GM12878 (cell line): Measurements from ENCODE around the gene THOC6. TPM values are rescaled to one million over a fixed set of nuclear protein-coding genes. Genes with fewer than 3 reads are reported as not detected.

Experiments
- ATAC-seq: fragments of 200-7000 bp; cut with Tn5 transposase; 3 replicates; pipeline ENCODE4 v1.9.1; 2020; ENCODE audit warnings: mild to moderate bottlenecking, moderate library complexity
- BruUV-seq: library from RNA; stranded (reverse); fragments of 400-500 nt; replicated peaks from 2 replicates; lab custom pipeline; 2021; lab: Mats Ljungman, UMichigan
- CTCF ChIA-PET: fragments of 300-600 bp; sonication (Branson Sonifier 250); formaldehyde crosslinking; extraction: SDS; loops from one replicate; lab custom pipeline; 2021; ENCODE audit warnings: inconsistent platforms; lab: Yijun Ruan, JAX
- POLR2A ChIA-PET: fragments of 350-600 bp; formaldehyde crosslinking; extraction: SDS; loops from one replicate; lab custom pipeline; 2021; ENCODE audit warnings: inconsistent platforms; lab: Charles Lee
- RAD21 ChIA-PET: fragments of 300-600 bp; sonication (Branson Sonifier 250); formaldehyde crosslinking; loops from one replicate; lab custom pipeline; 2023; ENCODE audit warnings: antibody characterized with exemption; ENCODE audit not compliant: unreplicated experiment; lab: Charles Lee
- SMC1A ChIA-PET: fragments of 300-600 bp; sonication (Branson Sonifier 250); formaldehyde crosslinking; loops from one replicate; lab custom pipeline; 2023; ENCODE audit not compliant: unreplicated experiment, uncharacterized antibody; lab: Charles Lee
- DNase-seq: peaks from one replicate; pipeline ENCODE4 v3.0.0-alpha.2; 2011; ENCODE audit warnings: low read depth, low spot score
- FAIRE-seq: peaks from 3 replicates; lab custom pipeline; 2011; peaks lifted over from hg19 to GRCh38; lab: Jason Lieb, UNC
- H2AFZ ChIP-seq: 2 replicates; pipeline ENCODE4 v1.6.0; 2011; ENCODE audit warnings: low read depth, low read length, control low read depth; ENCODE audit not compliant: control insufficient read depth
- H3K27ac ChIP-seq: 2 replicates; pipeline ENCODE4 v1.5.1; 2011; ENCODE audit warnings: control low read depth; ENCODE audit not compliant: control insufficient read depth, insufficient read depth
- H3K27me3 ChIP-seq, 2 experiments: replicated peaks in 1 of 2; 2 replicates each; pipeline versions ENCODE4 v1.6.0 to v1.6.1; 2011; ENCODE audit warnings: low read length in 1 of 2; ENCODE audit not compliant: control insufficient read depth in 2 of 2, insufficient read depth in 2 of 2
- H3K36me3 ChIP-seq, 2 experiments: 2 replicates each; pipeline ENCODE4 v1.5.1; 2011; ENCODE audit warnings: low read length in 1 of 2; ENCODE audit not compliant: control insufficient read depth in 2 of 2, insufficient read depth in 2 of 2
- H3K4me1 ChIP-seq: 2 replicates; pipeline ENCODE4 v1.6.1; 2011; ENCODE audit warnings: mild to moderate bottlenecking, low read length, moderate library complexity, mixed read lengths; ENCODE audit not compliant: control insufficient read depth, insufficient read depth
- H3K4me2 ChIP-seq: 2 replicates; pipeline ENCODE4 v1.6.0; 2011; ENCODE audit warnings: control low read depth; ENCODE audit not compliant: control insufficient read depth, insufficient read depth
- H3K4me3 ChIP-seq: fragments of 200-600 bp; sonication (generic); 2 replicates; pipeline ENCODE4 v1.5.1; 2016
- H3K79me2 ChIP-seq: 2 replicates; pipeline ENCODE4 v1.6.0; 2011; ENCODE audit warnings: low read length; ENCODE audit not compliant: control insufficient read depth, insufficient read depth
- H3K9ac ChIP-seq: 2 replicates; pipeline ENCODE4 v1.8.0; 2011; ENCODE audit warnings: low read length, control low read depth, mixed read lengths; ENCODE audit not compliant: control insufficient read depth, insufficient read depth
- H3K9me3 ChIP-seq: replicated peaks from 3 replicates; pipeline ENCODE4 v1.5.1; 2011; ENCODE audit warnings: mild to moderate bottlenecking, low read length; ENCODE audit not compliant: control insufficient read depth, insufficient read depth
- H4K20me1 ChIP-seq: 2 replicates; pipeline ENCODE4 v1.6.0; 2011; ENCODE audit not compliant: control insufficient read depth, insufficient read depth
- GATAD2B ChIP-seq: fragments of 450-650 bp; conservative IDR thresholded peaks from 2 replicates; pipeline ENCODE4 v1.6.1; 2017; ENCODE audit warnings: low read depth, mild to moderate bottlenecking, moderate library complexity
- WGBS: methylation state at CpG from one replicate; pipeline ENCODE4 v1.1.6; 2016; ENCODE audit warnings: low lambda C conversion rate; ENCODE audit not compliant: insufficient replicate concordance, insufficient coverage; ENCODE audit errors: missing lambda C conversion rate; 5-methylcytosine and 5-hydroxymethylcytosine counted together
- in situ Hi-C: fragments of 300-500 bp; cut with MboI; formaldehyde crosslinking; loops from 9 replicates; pipeline ENCODE4 v1.14.3; 2018; ENCODE audit warnings: mixed read lengths
- intact Hi-C: fragments of 100-400 bp; cut with micrococcal nuclease; formaldehyde crosslinking; loops from one replicate; pipeline ENCODE4 v1.14.2; 2022; ENCODE audit not compliant: unreplicated experiment
- polyA plus RNA-seq, 11 experiments: library from polyadenylated mRNA; depleted of rRNA in 4 of 11; unstranded in 6 of 11; stranded (reverse) in 5 of 11; fragments of >200 nt; fragmentation: Nextera tagmentation in 4 of 11; fragmentation: Illumina TruSeq in 1 of 11; extraction: Ambion mirVana in 4 of 11; extraction: Trizol in 1 of 11; gene quantifications; 1 replicate in 1 of 11; 2 replicates in 10 of 11; pipeline versions ENCODE4 v1.2.1 to v1.2.3, GENCODE V29; 2011 to 2016; ENCODE audit warnings: inconsistent platforms in 2 of 11, missing spikeins in 2 of 11, low read depth in 1 of 11
- total RNA-seq, 4 experiments: library from RNA; depleted of rRNA in 3 of 4; stranded (reverse); fragments of >200 nt in 3 of 4; fragmentation: Illumina TruSeq in 1 of 4; extraction: Trizol in 1 of 4; gene quantifications; 2 replicates each; pipeline versions ENCODE4 v1.2.1 to v1.2.3, GENCODE V29; 2013 to 2021
- TF ChIP-seq, protein P1 (sequence below): fragments of 450-650 bp; IDR thresholded peaks from 2 replicates; pipeline ENCODE4 v1.6.1; 2016; ENCODE audit warnings: mild to moderate bottlenecking, moderate library complexity, borderline replicate concordance

Gene THOC6
- total and polyA plus RNA-seq, 10 of the 15 experiments (the other 5 are each of a cell fraction or from before 2014, with no cell fraction given), result 1.0 to 54.4 (median 27.9) TPM

DNA sequence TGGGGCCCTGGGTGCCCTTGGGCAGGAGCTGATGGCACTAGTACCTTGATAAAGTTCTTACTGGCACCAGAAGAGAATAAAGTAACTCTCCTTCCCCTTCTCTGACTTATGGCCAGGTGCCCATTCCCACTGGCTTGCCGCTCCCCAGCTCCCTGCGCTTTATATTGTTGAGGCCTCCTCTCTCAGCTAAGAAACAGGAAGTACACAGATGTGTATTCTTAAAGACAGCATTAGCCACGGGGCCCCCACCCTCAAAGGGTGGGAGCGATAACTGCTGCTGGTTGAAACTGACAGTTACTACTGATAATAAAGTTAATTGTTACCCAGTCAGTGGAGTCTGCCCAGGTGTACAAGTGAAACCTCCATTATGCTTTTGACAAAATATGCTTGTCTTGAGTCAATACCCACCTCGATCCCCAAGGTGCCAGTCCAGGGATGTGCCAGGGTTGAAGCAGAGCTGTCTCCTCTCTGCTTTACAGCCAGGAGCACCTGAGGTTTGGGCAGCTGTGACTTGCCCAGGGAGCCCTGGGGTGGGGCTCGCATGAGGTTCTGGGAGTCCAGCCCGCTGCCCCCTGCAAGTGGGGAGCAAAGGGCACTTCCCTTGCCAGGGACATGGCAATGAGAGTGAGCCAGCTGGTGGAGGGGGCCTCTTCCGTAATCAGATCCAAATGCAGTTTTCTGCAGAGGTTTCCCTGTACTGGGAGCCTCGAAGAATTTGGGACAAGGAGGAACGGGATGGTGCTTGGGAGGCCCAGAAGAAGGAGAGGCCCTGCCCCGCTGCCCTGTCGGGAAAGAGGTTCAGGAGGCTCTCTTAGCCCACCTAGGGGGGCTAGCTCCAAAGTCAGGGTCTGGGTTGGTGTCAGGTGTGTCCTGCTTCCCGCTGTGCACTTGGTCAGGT is 16.5 kb upstream of the THOC6 start:
- Histone ChIP-seq H3K27me3 (peaks cover 0 to 17% of the 10 kb centered on the region in 2 experiments), H3K79me2 (no peaks in the 10 kb centered on the region), H3K4me1 (peaks cover 17% of the 10 kb centered on the region), H3K36me3 (no peaks in the 10 kb centered on the region), H3K4me3 (no peak overlapping the region), H4K20me1 (no peaks in the 10 kb centered on the region), H3K9me3 (no peaks in the 10 kb centered on the region), H3K4me2 (peak overlapping the region; percentile 26; the same call in 1 of the 2 replicates), H3K27ac (no peak overlapping the region), H3K9ac (no peak overlapping the region), H2AFZ (no peak overlapping the region; the same call in 1 of the 2 replicates)
- ChIA-PET CTCF (interaction anchor here (0.9 to 11.3 kb wide), 2 partner anchors 19 to 52 kb away, joined by 3 to 421 read pairs; partner anchors contain the start of genes CLDN6, HCFC1R1, THOC6 and TNFRSF12A), SMC1A (interaction anchor here (7.2 kb wide), 1 partner anchor 19 kb away, joined by 91 read pairs; the partner anchor contains the start of genes HCFC1R1 and THOC6), RAD21 (interaction anchor here (1.5 to 2.1 kb wide), 2 partner anchors 15 to 21 kb away, joined by 7 to 8 read pairs; no protein-coding TSS in a partner anchor), POLR2A (interaction anchor here (0.6 to 2.1 kb wide), 4 partner anchors 12 to 25 kb away, joined by 3 to 5 read pairs (median 4); partner anchors contain the start of gene TNFRSF12A)
- FAIRE-seq (peak; percentile 41), ATAC-seq (no peak), DNase-seq (no peak)
- TF ChIP-seq, protein P1, sequence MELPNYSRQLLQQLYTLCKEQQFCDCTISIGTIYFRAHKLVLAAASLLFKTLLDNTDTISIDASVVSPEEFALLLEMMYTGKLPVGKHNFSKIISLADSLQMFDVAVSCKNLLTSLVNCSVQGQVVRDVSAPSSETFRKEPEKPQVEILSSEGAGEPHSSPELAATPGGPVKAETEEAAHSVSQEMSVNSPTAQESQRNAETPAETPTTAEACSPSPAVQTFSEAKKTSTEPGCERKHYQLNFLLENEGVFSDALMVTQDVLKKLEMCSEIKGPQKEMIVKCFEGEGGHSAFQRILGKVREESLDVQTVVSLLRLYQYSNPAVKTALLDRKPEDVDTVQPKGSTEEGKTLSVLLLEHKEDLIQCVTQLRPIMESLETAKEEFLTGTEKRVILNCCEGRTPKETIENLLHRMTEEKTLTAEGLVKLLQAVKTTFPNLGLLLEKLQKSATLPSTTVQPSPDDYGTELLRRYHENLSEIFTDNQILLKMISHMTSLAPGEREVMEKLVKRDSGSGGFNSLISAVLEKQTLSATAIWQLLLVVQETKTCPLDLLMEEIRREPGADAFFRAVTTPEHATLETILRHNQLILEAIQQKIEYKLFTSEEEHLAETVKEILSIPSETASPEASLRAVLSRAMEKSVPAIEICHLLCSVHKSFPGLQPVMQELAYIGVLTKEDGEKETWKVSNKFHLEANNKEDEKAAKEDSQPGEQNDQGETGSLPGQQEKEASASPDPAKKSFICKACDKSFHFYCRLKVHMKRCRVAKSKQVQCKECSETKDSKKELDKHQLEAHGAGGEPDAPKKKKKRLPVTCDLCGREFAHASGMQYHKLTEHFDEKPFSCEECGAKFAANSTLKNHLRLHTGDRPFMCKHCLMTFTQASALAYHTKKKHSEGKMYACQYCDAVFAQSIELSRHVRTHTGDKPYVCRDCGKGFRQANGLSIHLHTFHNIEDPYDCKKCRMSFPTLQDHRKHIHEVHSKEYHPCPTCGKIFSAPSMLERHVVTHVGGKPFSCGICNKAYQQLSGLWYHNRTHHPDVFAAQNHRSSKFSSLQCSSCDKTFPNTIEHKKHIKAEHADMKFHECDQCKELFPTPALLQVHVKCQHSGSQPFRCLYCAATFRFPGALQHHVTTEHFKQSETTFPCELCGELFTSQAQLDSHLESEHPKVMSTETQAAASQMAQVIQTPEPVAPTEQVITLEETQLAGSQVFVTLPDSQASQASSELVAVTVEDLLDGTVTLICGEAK, result peak; percentile 67; the same call in 1 of the 2 replicates
- TF ChIP-seq GATAD2B, result no peak
- intact Hi-C loops (no loop called here), in situ Hi-C loops (no loop called here)
- no TSS peak for BruUV-seq
- WGBS, result 28% methylated on average over 13 of the region's 13 CpGs
